Trophoblast cell (in vitro differentiated cells and primary cell): ENCODE results near the gene CFAP99.
A peak's percentile ranks its signal among the peaks of the same experiment; 100 is the strongest.

Source experiments
- DNase-seq, 2 donors: peaks; one replicate each; pipeline ENCODE4 v3.0.0-alpha.2; 2016
- H2AFZ ChIP-seq: 2 replicates; pipeline ENCODE4 v1.6.1; 2013; ENCODE audit warnings: low read length, moderate library complexity, mild to moderate bottlenecking; ENCODE audit not compliant: insufficient read depth, poor library complexity
- H2AK5ac ChIP-seq: 2 replicates; pipeline ENCODE4 v1.6.1; 2013; ENCODE audit warnings: mild to moderate bottlenecking, low read length
- H2BK120ac ChIP-seq: 2 replicates; pipeline ENCODE4 v1.6.1; 2013; ENCODE audit warnings: low read length, mild to moderate bottlenecking, moderate library complexity; ENCODE audit not compliant: insufficient read depth, poor library complexity
- H2BK12ac ChIP-seq: 2 replicates; pipeline ENCODE4 v1.6.1; 2013; ENCODE audit warnings: mild to moderate bottlenecking, low read length, moderate library complexity
- H2BK5ac ChIP-seq: 2 replicates; pipeline ENCODE4 v1.6.1; 2013; ENCODE audit warnings: low read length, low read depth, moderate library complexity, mild to moderate bottlenecking; ENCODE audit not compliant: poor library complexity
- H3K14ac ChIP-seq: 2 replicates; pipeline ENCODE4 v1.6.1; 2013; ENCODE audit warnings: mild to moderate bottlenecking, low read length
- H3K18ac ChIP-seq: 2 replicates; pipeline ENCODE4 v1.6.1; 2013; ENCODE audit warnings: mild to moderate bottlenecking, low read length
- H3K23ac ChIP-seq: 2 replicates; pipeline ENCODE4 v1.6.1; 2013; ENCODE audit warnings: low read length
- H3K27ac ChIP-seq: 2 replicates; pipeline ENCODE4 v1.5.1; 2013; ENCODE audit warnings: low read depth, mild to moderate bottlenecking, inconsistent platforms, low read length, moderate library complexity
- H3K27me3 ChIP-seq: 2 replicates; pipeline ENCODE4 v1.6.1; 2013; ENCODE audit warnings: inconsistent platforms, mild to moderate bottlenecking, low read length, moderate library complexity; ENCODE audit not compliant: insufficient read depth
- H3K36me3 ChIP-seq, 2 experiments: 1 replicate in 1 of 2; 2 replicates in 1 of 2; pipeline ENCODE4 v1.6.1; 2013; ENCODE audit warnings: low read length in 2 of 2, mild to moderate bottlenecking in 2 of 2, moderate library complexity in 1 of 2; ENCODE audit not compliant: insufficient read depth in 2 of 2, control insufficient read depth in 1 of 2
- H3K4ac ChIP-seq: 2 replicates; pipeline ENCODE4 v1.6.1; 2013; ENCODE audit warnings: low read depth, mild to moderate bottlenecking, low read length, moderate library complexity
- H3K4me1 ChIP-seq, 2 experiments: 1 replicate in 1 of 2; 2 replicates in 1 of 2; pipeline ENCODE4 v1.6.1; 2013; ENCODE audit warnings: low read length in 2 of 2, mild to moderate bottlenecking in 2 of 2, moderate library complexity in 1 of 2; ENCODE audit not compliant: insufficient read depth in 2 of 2, control insufficient read depth in 1 of 2
- H3K4me2 ChIP-seq: 2 replicates; pipeline ENCODE4 v1.6.1; 2013; ENCODE audit warnings: inconsistent platforms, mild to moderate bottlenecking, low read length, moderate library complexity
- H3K4me3 ChIP-seq: 2 replicates; pipeline ENCODE4 v1.5.1; 2013; ENCODE audit warnings: mild to moderate bottlenecking, low read depth, low read length, inconsistent platforms
- H3K79me1 ChIP-seq: one replicate; pipeline ENCODE4 v1.6.1; 2013; ENCODE audit warnings: low read length
- H3K79me2 ChIP-seq: 2 replicates; pipeline ENCODE4 v1.6.1; 2013; ENCODE audit warnings: low read length, mild to moderate bottlenecking; ENCODE audit not compliant: control insufficient read depth, insufficient read depth, poor library complexity
- H3K9ac ChIP-seq: 2 replicates; pipeline ENCODE4 v1.6.1; 2013; ENCODE audit warnings: mild to moderate bottlenecking, low read length
- H3K9me3 ChIP-seq: 2 replicates; pipeline ENCODE4 v1.6.1; 2013; ENCODE audit warnings: low read depth, mild to moderate bottlenecking, control low read depth, inconsistent platforms, low read length; ENCODE audit not compliant: insufficient read depth
- H4K12ac ChIP-seq: 2 replicates; pipeline ENCODE4 v1.6.1; 2013; ENCODE audit warnings: low read depth, mild to moderate bottlenecking, low read length, moderate library complexity
- H4K8ac ChIP-seq: 2 replicates; pipeline ENCODE4 v1.6.1; 2013; ENCODE audit warnings: low read depth, mild to moderate bottlenecking, low read length, moderate library complexity
- H4K91ac ChIP-seq: one replicate; pipeline ENCODE4 v1.6.1; 2013; ENCODE audit warnings: low read depth, mild to moderate bottlenecking, low read length, moderate library complexity
- WGBS: extraction: QIAGEN DNeasy Blood & Tissue Kit; methylation state at CpG from one replicate; pipeline ENCODE4 v1.1.7; 2013; ENCODE audit warnings: missing lambda C conversion rate; ENCODE audit not compliant: insufficient read length, insufficient coverage; ENCODE audit errors: extremely low coverage; 5-methylcytosine and 5-hydroxymethylcytosine counted together

CFAP99 gene

GRCh38 chr4:2383760-2384159, 35.0 kb upstream of the CFAP99 start:
- Histone ChIP-seq H4K91ac (no peak overlapping the region), H3K4me2 (no peak overlapping the region), H3K79me1 (no peaks in the 10 kb centered on the region), H3K36me3 (no peaks in the 10 kb centered on the region), H2AFZ (no peak overlapping the region), H4K8ac (no peak overlapping the region), H3K23ac (no peak overlapping the region), H3K9me3 (peaks cover 3% of the 10 kb centered on the region), H2BK5ac (no peak overlapping the region), H3K18ac (no peak overlapping the region), H3K79me2 (no peaks in the 10 kb centered on the region), H2BK12ac (no peak overlapping the region), H3K9ac (no peak overlapping the region), H2BK120ac (no peak overlapping the region), H3K4ac (no peak overlapping the region), H2AK5ac (no peak overlapping the region), H4K12ac (no peak overlapping the region), H3K4me1 (no peaks in the 10 kb centered on the region), H3K14ac (no peak overlapping the region), H3K27ac (no peak overlapping the region), H3K27me3 (no peaks in the 10 kb centered on the region), H3K4me3 (no peak overlapping the region)
- no peak for DNase-seq
- no CpG with 5 or more reads among the region's 5 CpGs for WGBS

DNA sequence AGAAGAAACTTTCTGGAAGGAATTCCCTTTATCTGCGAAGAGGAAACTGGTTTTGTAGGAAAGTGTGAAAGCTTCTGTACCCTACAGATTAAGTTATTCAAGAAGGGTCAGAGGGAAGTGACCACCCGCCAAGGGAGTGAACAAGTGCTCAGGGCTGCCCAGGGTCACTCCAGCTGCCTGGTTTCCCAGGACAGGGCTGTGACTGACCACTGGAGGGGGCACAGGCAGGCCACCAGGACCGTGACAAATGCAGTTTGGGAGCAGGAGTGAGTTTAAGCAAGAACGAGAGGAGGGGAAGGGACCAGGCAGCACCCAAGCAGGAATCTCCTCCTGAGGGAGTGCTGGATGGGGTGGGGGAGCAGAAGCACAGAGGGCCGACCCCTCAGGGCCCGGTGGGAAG, 34.5 kb upstream of the CFAP99 start:
- Histone ChIP-seq H3K27ac (no peak overlapping the region), H4K8ac (no peak overlapping the region), H3K9me3 (peaks cover 3% of the 10 kb centered on the region), H3K18ac (no peak overlapping the region), H3K23ac (no peak overlapping the region), H4K12ac (no peak overlapping the region), H2AK5ac (no peak overlapping the region), H3K14ac (no peak overlapping the region), H4K91ac (no peak overlapping the region), H2BK120ac (no peak overlapping the region), H3K9ac (no peak overlapping the region), H3K4me1 (no peaks in the 10 kb centered on the region), H2AFZ (no peak overlapping the region), H3K79me1 (no peaks in the 10 kb centered on the region), H3K4me3 (no peak overlapping the region), H3K4me2 (no peak overlapping the region), H3K79me2 (no peaks in the 10 kb centered on the region), H3K36me3 (no peaks in the 10 kb centered on the region), H2BK12ac (no peak overlapping the region), H3K4ac (no peak overlapping the region), H3K27me3 (no peaks in the 10 kb centered on the region), H2BK5ac (no peak overlapping the region)
- DNase-seq: no peak
- no CpG with 5 or more reads among the region's 6 CpGs for WGBS

- Histone ChIP-seq H4K12ac (no peak overlapping the region), H3K4me1 (no peaks in the 10 kb centered on the region)
- WGBS: no CpG with 5 or more reads among the region's 8 CpGs
Measured at GRCh38 chr4:2385516-2385915, 33.2 kb upstream of the CFAP99 start.

DNA sequence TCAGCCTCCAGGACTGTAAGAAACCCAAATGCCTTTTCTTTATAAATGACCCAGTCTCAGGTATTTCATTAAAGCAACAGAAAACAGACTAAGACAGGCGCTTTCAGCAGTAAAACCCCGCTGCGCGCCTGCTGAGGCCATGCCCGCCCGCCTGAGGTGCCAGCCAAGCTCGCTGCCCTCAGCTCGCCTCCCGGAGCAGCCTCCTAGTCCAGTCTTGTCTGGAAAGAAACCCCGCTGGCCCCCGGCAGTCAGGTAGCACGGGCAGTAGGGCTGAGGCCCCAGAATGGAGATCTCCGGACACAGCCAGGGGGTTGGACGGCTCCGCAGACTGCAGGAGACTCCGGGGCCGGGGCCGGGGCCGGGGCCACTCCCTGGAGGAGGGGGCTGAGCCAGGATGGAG, 32.0 kb upstream of the CFAP99 start:
- Histone ChIP-seq H4K12ac (no peak overlapping the region), H4K8ac (no peak overlapping the region), H3K4me3 (no peak overlapping the region), H3K4me2 (no peak overlapping the region), H4K91ac (no peak overlapping the region), H3K9ac (no peak overlapping the region), H3K14ac (no peak overlapping the region), H3K9me3 (peaks cover 2% of the 10 kb centered on the region), H2BK12ac (no peak overlapping the region), H3K4me1 (no peaks in the 10 kb centered on the region), H3K27ac (no peak overlapping the region), H3K27me3 (no peaks in the 10 kb centered on the region), H2BK5ac (no peak overlapping the region), H2BK120ac (no peak overlapping the region), H3K23ac (no peak overlapping the region), H2AFZ (no peak overlapping the region), H2AK5ac (no peak overlapping the region), H3K18ac (no peak overlapping the region), H3K36me3 (no peaks in the 10 kb centered on the region), H3K79me1 (no peaks in the 10 kb centered on the region), H3K79me2 (no peaks in the 10 kb centered on the region), H3K4ac (no peak overlapping the region)
- no CpG with 5 or more reads among the region's 19 CpGs for WGBS
- no peak for DNase-seq

More at GRCh38 chr4:2385516-2385915, 33.2 kb upstream of the CFAP99 start:
- Histone ChIP-seq H4K8ac (no peak overlapping the region), H2AFZ (no peak overlapping the region), H3K27ac (no peak overlapping the region), H3K23ac (no peak overlapping the region), H2BK12ac (no peak overlapping the region), H3K14ac (no peak overlapping the region), H3K36me3 (no peaks in the 10 kb centered on the region), H3K4me3 (no peak overlapping the region), H3K9me3 (peaks cover 2% of the 10 kb centered on the region), H3K4ac (no peak overlapping the region), H3K18ac (no peak overlapping the region), H3K79me1 (no peaks in the 10 kb centered on the region), H2BK5ac (no peak overlapping the region), H2AK5ac (no peak overlapping the region), H3K79me2 (no peaks in the 10 kb centered on the region), H3K27me3 (no peaks in the 10 kb centered on the region), H2BK120ac (no peak overlapping the region), H3K9ac (no peak overlapping the region), H4K91ac (no peak overlapping the region), H3K4me2 (no peak overlapping the region)
- DNase-seq: peak in 1 of 2 donors; percentile 25
